WTC11 (cell line): ENCODE results near the gene GNPDA2. TPM values are rescaled to one million over a fixed set of nuclear protein-coding genes. Genes with fewer than 3 reads are reported as not detected.

Experiments
- ATAC-seq: fragments of 200-7000 bp; cut with Tn5 transposase; 2 replicates; pipeline ENCODE4 v1.10.0; 2021; ENCODE audit warnings: mild to moderate bottlenecking, moderate library complexity
- CTCF ChIA-PET: fragments of 300-600 bp; sonication (Branson Sonifier 250); formaldehyde crosslinking; loops from one replicate; lab custom pipeline; 2021; ENCODE audit warnings: antibody characterized with exemption; lab: Charles Lee
- POLR2A ChIA-PET: fragments of 350-600 bp; sonication (Branson Sonifier 250); formaldehyde crosslinking; loops from one replicate; lab custom pipeline; 2021; ENCODE audit warnings: antibody characterized with exemption; lab: Charles Lee
- DNase-seq: peaks from one replicate; pipeline ENCODE4 v3.0.0; 2021; ENCODE audit warnings: low spot score
- H3K27ac Mint-ChIP-seq: 2 replicates; pipeline ENCODE4 v1.8.0; 2021; ENCODE audit warnings: mixed read lengths
- H3K27me3 Mint-ChIP-seq: 2 replicates; pipeline ENCODE4 v1.8.0; 2021; ENCODE audit warnings: low read depth, mild to moderate bottlenecking, moderate library complexity, mixed read lengths
- H3K36me3 Mint-ChIP-seq: 2 replicates; pipeline ENCODE4 v1.8.0; 2021; ENCODE audit warnings: mixed read lengths
- H3K4me1 Mint-ChIP-seq: 2 replicates; pipeline ENCODE4 v1.8.0; 2022; ENCODE audit warnings: mixed read lengths
- H3K4me3 Mint-ChIP-seq: 2 replicates; pipeline ENCODE4 v1.8.0; 2021; ENCODE audit warnings: mild to moderate bottlenecking, moderate library complexity, mixed read lengths
- H3K9me3 Mint-ChIP-seq: 2 replicates; pipeline ENCODE4 v1.8.0; 2021; ENCODE audit warnings: mixed read lengths
- ARID4B ChIP-seq: sonication (generic); formaldehyde crosslinking; IDR thresholded peaks from 2 replicates; pipeline ENCODE4 v1.8.0; 2023; ENCODE audit warnings: missing genetic modification reagents, mild to moderate bottlenecking, borderline replicate concordance
- FOXP1 ChIP-seq: sonication (generic); formaldehyde crosslinking; IDR thresholded peaks from 2 replicates; pipeline ENCODE4 v1.8.0; 2022; ENCODE audit warnings: missing genetic modification reagents, mild to moderate bottlenecking, moderate library complexity, borderline replicate concordance
- JUN ChIP-seq: sonication (generic); formaldehyde crosslinking; IDR thresholded peaks from 2 replicates; pipeline ENCODE4 v1.8.0; 2023; ENCODE audit warnings: mild to moderate bottlenecking, missing genetic modification reagents
- MXD4 ChIP-seq: fragments of 250-450 bp; sonication (Bioruptor Pico); IDR thresholded peaks from 2 replicates; pipeline ENCODE4 v1.8.0; 2021; ENCODE audit warnings: mild to moderate bottlenecking, moderate library complexity, borderline replicate concordance
- MYBL2 ChIP-seq: sonication (generic); formaldehyde crosslinking; IDR thresholded peaks from 2 replicates; pipeline ENCODE4 v1.8.1; 2023; ENCODE audit warnings: mild to moderate bottlenecking, moderate library complexity, missing genetic modification reagents
- RELA ChIP-seq: sonication (generic); formaldehyde crosslinking; IDR thresholded peaks from 2 replicates; pipeline ENCODE4 v1.8.1; 2022; ENCODE audit warnings: missing genetic modification reagents, mild to moderate bottlenecking, borderline replicate concordance
- ZNF396 ChIP-seq: fragments of 250-450 bp; sonication (Bioruptor Pico); IDR thresholded peaks from 2 replicates; pipeline ENCODE4 v1.8.0; 2021; ENCODE audit warnings: mild to moderate bottlenecking, moderate library complexity, borderline replicate concordance
- total RNA-seq: library from RNA; stranded (reverse); gene quantifications from 3 replicates; pipeline ENCODE4 v1.2.3, GENCODE V29; 2021
- TF ChIP-seq, protein P1 (sequence below): fragments of 250-450 bp; sonication (Bioruptor Pico); IDR thresholded peaks from 2 replicates; pipeline ENCODE4 v2.1.2; 2022; ENCODE audit warnings: mild to moderate bottlenecking, moderate library complexity
- TF ChIP-seq, protein P2 (sequence below): fragments of 250-450 bp; sonication (Bioruptor Pico); IDR thresholded peaks from 2 replicates; pipeline ENCODE4 v1.9.0; 2021; ENCODE audit warnings: mild to moderate bottlenecking
- TF ChIP-seq, protein P3 (sequence below): fragments of 250-450 bp; sonication (Bioruptor Pico); IDR thresholded peaks from 2 replicates; pipeline ENCODE4 v1.8.0; 2021; ENCODE audit warnings: mild to moderate bottlenecking
- TF ChIP-seq, protein P4 (sequence below): fragments of 250-450 bp; sonication (Bioruptor Pico); conservative IDR thresholded peaks from 2 replicates; pipeline ENCODE4 v1.9.0; 2021; ENCODE audit warnings: mild to moderate bottlenecking

GNPDA2 gene
- total RNA-seq, 1 experiment from 2014 or later, result 4.9 TPM

- TF ChIP-seq FOXP1 (CRISPR knock-in tag), result peak; percentile 88
- TF ChIP-seq RELA (CRISPR knock-in tag), result peak; percentile 66; the same call in 1 of the 2 replicates
- no peak for TF ChIP-seq ZNF396 (CRISPR knock-in tag)
- TF ChIP-seq MYBL2 (CRISPR knock-in tag), result peak; percentile 92
- TF ChIP-seq, protein P1, sequence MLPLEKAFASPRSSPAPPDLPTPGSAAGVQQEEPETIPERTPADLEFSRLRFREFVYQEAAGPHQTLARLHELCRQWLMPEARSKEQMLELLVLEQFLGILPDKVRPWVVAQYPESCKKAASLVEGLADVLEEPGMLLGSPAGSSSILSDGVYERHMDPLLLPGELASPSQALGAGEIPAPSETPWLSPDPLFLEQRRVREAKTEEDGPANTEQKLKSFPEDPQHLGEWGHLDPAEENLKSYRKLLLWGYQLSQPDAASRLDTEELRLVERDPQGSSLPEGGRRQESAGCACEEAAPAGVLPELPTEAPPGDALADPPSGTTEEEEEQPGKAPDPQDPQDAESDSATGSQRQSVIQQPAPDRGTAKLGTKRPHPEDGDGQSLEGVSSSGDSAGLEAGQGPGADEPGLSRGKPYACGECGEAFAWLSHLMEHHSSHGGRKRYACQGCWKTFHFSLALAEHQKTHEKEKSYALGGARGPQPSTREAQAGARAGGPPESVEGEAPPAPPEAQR (CRISPR knock-in tag), result no peak
These were observed at the start of gene GNPDA2 (continued) for GRCh38 chr4:44726038-44726871.

DNA sequence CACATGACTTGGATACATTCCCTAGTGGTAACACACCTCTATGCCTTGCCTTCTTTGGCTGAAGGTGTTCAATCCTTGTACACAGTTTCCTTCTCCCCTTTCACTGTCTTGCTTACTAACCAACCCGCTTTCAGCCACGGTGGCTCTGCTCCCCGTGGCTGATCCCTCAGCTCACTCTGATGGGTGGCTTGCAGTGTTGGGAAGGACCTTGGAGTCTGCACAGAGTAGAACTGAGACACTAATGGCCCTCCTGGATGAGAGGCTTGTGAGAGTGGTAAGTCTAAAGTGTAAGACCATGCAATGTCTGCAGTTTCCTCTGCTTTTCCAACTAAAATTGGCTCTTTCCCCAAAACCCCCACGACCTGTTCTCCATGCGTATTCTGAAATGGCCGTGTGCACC is 46.0 kb upstream of the GNPDA2 start:
- ATAC-seq, result no peak
- TF ChIP-seq, protein P2, sequence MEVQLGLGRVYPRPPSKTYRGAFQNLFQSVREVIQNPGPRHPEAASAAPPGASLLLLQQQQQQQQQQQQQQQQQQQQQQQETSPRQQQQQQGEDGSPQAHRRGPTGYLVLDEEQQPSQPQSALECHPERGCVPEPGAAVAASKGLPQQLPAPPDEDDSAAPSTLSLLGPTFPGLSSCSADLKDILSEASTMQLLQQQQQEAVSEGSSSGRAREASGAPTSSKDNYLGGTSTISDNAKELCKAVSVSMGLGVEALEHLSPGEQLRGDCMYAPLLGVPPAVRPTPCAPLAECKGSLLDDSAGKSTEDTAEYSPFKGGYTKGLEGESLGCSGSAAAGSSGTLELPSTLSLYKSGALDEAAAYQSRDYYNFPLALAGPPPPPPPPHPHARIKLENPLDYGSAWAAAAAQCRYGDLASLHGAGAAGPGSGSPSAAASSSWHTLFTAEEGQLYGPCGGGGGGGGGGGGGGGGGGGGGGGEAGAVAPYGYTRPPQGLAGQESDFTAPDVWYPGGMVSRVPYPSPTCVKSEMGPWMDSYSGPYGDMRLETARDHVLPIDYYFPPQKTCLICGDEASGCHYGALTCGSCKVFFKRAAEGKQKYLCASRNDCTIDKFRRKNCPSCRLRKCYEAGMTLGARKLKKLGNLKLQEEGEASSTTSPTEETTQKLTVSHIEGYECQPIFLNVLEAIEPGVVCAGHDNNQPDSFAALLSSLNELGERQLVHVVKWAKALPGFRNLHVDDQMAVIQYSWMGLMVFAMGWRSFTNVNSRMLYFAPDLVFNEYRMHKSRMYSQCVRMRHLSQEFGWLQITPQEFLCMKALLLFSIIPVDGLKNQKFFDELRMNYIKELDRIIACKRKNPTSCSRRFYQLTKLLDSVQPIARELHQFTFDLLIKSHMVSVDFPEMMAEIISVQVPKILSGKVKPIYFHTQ (CRISPR knock-in tag), result no peak
- no peak for TF ChIP-seq FOXP1 (CRISPR knock-in tag)
- TF ChIP-seq ARID4B (CRISPR knock-in tag), result no peak
- no peak for TF ChIP-seq MXD4 (CRISPR knock-in tag)
- TF ChIP-seq, protein P3, sequence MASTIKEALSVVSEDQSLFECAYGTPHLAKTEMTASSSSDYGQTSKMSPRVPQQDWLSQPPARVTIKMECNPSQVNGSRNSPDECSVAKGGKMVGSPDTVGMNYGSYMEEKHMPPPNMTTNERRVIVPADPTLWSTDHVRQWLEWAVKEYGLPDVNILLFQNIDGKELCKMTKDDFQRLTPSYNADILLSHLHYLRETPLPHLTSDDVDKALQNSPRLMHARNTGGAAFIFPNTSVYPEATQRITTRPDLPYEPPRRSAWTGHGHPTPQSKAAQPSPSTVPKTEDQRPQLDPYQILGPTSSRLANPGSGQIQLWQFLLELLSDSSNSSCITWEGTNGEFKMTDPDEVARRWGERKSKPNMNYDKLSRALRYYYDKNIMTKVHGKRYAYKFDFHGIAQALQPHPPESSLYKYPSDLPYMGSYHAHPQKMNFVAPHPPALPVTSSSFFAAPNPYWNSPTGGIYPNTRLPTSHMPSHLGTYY (CRISPR knock-in tag), result no peak
- TF ChIP-seq, protein P4, sequence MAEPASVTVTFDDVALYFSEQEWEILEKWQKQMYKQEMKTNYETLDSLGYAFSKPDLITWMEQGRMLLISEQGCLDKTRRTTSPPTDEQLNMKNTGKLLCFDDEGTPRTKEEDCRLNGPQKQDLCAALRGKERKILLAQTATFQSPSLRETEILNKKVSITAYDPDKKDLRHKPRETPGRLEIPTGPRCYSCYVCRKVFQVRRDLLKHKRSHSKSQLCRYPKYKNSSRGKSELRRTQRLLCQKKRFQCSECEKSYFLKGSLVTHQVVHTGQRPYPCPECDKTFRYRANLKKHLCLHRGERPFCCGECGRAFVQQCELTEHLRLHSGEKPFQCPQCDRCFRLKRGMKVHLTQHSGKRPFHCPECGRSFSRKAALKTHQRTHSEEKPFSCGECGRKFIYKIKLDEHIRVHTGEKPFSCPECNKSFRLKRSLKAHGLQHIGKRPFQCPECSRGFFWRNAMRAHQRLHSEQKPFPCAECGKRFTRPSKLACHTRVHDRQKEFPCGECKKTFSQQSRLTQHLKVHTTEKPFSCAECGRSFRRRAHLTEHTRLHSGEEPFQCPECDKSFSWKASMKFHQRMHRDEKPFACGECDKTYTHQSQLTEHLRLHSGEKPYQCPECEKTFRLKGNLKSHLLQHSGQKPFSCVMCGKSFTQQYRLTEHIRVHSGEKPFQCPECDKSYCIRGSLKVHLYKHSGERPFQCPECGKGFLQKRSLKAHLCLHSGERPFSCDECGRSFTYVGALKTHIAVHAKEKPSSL (CRISPR knock-in tag), result no peak
- TF ChIP-seq JUN (CRISPR knock-in tag), result no peak
- H3K27ac Mint-ChIP-seq, result no peak overlapping the region

More for the DNA sequence above, 46.0 kb upstream of the GNPDA2 start:
- Mint-ChIP-seq H3K9me3 (peaks cover 73% of the 10 kb centered on the region), H3K4me3 (no peak overlapping the region), H3K4me1 (no peaks in the 10 kb centered on the region), H3K27me3 (no peaks in the 10 kb centered on the region), H3K36me3 (peaks cover 60% of the 10 kb centered on the region)
- POLR2A ChIA-PET, result no interaction called here
- CTCF ChIA-PET, result no interaction called here
- no peak for DNase-seq
